NOMO-1 treated with DMSO at 0.1 percent for 48 hours (cell line): ENCODE data around the gene HMGXB4.
"Not testable (repeated sequence)": the region's sequence is repeated elsewhere in the genome, so short reads cannot be mapped to it uniquely, and the experiment has no call there.

Experiments
- DNase-seq: peaks from one replicate; lab custom pipeline; 2025; ENCODE audit not compliant: unreplicated experiment; lab: John Stamatoyannopoulos, UW

Gene HMGXB4

GRCh38 chr22:35257321-35258190, at the start of gene HMGXB4:
TSS of gene HMGXB4 (plus strand) at chr22:35257493. CDS start at chr22:35262391, 4,898 bp downstream.
- DNase-seq, result peak; percentile 83

- no peak for DNase-seq
Observed at GRCh38 chr22:35208003-35208402, 49.3 kb upstream of the HMGXB4 start.

DNA sequence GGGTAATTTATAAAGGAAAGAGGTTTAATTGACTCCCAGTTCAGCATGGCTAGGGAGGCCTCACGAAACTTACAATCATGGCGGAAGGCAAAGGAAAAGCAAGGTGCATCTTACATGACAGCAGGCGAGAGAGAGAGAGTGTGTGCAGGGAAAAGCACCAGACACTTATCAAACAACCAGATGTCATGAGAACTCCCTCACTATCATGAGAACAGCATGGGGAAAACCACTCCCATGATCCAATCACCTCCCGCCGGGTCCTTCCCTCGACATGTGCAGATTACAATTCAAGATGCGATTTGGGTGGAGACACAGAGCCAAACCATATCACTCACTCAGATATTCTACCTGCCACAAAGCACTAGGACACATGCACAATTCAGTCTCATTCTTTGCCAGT, 48.1 kb upstream of the HMGXB4 start:
- no peak for DNase-seq

- no peak for DNase-seq
Observed at GRCh38 chr22:35212009-35212408, 45.3 kb upstream of the HMGXB4 start.

- DNase-seq, result no peak
Observed at GRCh38 chr22:35212996-35213395, 44.3 kb upstream of the HMGXB4 start.

DNA sequence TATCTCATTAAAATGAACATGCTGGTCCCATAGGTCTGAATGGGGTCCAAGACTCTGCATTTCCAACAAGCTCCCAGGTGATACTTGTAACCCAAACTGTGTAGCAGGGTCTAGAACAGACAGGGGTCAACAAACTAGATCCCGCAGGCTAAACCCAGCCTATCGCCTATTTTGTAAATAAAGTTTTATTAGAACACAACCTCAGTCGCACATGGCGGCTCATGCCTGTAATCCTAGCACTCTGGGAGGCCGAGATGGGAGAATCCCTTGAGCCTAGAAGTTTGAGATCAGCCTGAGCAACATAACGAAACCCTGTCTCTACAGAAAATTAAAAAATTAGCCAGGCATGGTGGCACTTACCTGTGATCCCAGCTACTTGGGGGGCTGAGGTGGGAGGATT, 42.3 kb upstream of the HMGXB4 start:
- DNase-seq, result no peak

GRCh38 chr22:35215993-35216392, 41.3 kb upstream of the HMGXB4 start:
- DNase-seq, result no peak

DNA sequence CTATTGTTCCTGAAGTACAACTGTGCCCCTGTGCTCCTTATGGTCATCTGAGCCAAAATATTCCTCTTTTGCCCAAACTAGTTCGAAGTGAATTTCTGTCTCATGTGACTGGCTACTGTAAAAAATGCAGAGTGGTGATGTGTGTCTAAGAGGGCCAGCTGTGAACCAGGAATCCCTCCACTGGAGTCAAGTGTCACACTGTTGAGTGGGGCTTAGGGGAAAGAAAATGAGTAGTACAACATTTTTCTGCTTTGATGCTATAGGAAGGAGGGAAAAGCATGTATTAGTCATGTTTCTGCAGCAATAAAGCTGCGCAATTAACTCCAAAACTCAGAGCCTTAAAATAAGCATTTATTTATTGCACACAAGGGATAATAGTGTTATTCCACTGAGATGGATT, 39.8 kb upstream of the HMGXB4 start:
- DNase-seq, result no peak

- no peak for DNase-seq
Observed at GRCh38 chr22:35218079-35218478, 39.2 kb upstream of the HMGXB4 start.

DNA sequence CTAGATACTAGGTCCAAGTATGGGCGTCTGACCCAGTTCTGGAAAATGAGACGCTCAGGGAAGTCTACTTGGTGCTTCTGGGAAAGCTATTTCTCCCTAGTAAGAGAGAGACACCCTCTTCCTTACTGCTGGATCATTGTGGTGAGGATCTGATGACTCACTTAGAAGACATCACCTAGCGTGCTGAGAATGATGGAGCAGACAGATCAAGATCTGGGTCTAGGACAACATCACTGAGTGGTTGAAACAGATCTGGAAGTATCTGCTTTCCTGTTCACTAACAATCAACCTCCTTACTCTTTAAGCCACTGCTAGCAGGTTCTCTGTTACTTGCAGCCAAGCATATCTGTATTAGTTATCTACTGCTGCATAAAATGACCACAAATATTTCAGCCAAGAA, 38.3 kb upstream of the HMGXB4 start:
- no peak for DNase-seq

GRCh38 chr22:35220221-35220620, 37.1 kb upstream of the HMGXB4 start:
- DNase-seq, result no peak

DNA sequence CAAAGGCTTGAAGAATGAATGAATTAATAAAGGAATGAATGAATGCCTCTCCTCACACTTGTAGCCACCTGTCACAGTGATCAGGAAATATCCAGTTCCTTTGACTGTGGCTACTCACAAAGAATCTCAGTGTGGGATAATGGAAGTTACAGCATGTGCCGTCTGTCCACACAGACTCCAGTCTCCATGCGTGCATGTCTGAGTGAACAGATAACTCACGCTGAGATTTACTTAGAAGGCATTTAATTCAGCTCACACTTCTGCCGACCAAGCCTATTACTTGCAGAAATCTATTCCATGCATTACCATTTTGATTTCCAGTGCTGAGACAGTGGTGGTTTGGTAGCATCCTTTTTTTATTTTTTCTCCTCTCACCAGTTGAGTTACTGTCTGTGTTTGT, 32.3 kb upstream of the HMGXB4 start:
- no peak for DNase-seq

- DNase-seq, result peak; percentile 26
Observed at GRCh38 chr22:35226958-35227647, 30.2 kb upstream of the HMGXB4 start.

- no peak for DNase-seq
Observed at GRCh38 chr22:35229865-35230264, 27.4 kb upstream of the HMGXB4 start.

GRCh38 chr22:35230417-35230816, 26.9 kb upstream of the HMGXB4 start:
- DNase-seq, result no peak

- DNase-seq, result peak; percentile 10
Observed at GRCh38 chr22:35230839-35231584, 26.3 kb upstream of the HMGXB4 start.

GRCh38 chr22:35231585-35232084, 25.7 kb upstream of the HMGXB4 start:
- DNase-seq, result peak; percentile 67

DNA sequence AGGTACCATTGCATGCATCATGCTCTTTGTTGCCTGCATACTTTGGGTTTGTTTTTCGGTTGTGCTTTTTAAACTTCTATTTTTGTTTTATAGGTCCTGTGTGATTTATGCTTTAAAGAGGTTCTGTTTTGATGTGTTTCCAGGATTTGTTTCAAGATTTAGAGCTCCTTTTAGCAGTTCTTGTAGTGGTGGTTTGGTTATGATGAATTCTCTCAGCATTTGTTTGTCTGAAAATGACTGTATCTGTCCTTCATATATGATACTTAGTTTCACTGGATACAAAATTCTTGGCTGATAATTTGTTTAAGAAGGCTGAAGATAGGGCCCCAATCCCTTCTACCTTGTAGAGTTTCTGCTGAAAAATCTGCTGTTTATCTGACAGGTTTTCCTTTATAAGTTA, 18.5 kb upstream of the HMGXB4 start:
- DNase-seq, result not testable (repeated sequence)

DNA sequence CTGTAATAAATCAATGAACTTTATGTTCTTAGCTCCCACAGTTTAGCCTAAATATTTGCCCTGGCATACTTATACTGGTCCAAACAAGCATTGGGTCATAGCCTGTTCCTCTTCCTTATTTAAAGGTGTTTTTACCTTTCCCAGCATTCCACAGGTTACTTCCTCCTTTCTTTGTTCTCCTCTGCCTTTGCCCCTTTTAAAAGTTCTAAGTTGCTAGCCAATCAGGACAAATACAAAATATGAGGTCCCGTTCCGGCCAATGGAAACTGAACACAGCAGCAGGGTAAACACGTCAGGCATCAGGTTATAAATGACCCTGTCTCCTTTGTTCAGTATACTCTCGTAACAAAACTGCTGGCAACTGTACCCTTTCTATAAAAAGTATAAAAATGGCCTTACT, 12.8 kb upstream of the HMGXB4 start:
- DNase-seq, result not testable (repeated sequence)

DNA sequence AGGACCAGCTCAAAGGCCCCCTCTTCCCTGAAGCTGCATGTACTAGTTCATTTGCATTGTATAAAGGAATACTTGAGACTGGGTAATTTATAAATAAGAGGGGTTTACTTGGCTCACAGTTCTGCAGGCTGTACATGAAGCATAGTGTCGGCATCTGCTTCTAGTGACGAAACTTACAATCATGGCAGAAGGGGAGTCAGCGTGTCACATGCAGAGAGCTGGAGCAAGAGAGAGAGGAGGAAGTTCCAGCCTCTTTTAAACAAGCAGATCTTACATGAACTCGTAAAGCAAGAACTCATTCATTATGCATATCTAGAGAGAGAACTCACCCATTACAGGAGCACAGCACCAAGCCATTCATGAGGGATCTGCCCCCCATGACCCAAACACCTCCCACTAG, 7.1 kb upstream of the HMGXB4 start:
- DNase-seq, result no peak

DNA sequence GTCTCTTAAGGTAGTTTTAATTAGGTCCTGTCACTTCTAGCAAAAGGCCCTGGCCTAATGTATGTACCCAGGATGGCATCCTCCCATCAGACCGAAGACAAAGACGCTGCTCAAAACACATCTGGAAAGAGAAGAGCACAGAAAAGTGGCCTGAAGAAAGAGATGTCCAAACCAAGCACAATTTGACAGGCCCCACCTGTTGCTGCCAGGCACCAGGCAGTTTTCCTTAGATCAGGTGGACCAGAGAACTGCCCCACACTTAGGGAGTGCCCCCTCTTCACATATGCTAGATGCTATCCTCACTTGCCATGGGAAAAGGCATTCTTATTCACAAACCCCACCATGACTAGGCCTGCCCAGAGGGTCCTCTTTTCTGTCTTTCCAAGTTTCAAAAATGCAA, 3.3 kb upstream of the HMGXB4 start:
- DNase-seq, result no peak

GRCh38 chr22:35257002-35257320, 332 bp upstream of the HMGXB4 start:
- DNase-seq, result no peak
